SH-SY5Y (cell line): Measurements from ENCODE around the gene IPO4.

Source experiments
- GATA2 ChIP-seq: IDR thresholded peaks from 2 replicates; pipeline ENCODE4 v1.6.1; 2011; ENCODE audit warnings: mild to moderate bottlenecking, low read depth, low read length
- GATA3 ChIP-seq: IDR thresholded peaks from 2 replicates; pipeline ENCODE4 v1.6.1; 2011; ENCODE audit warnings: low read depth, mild to moderate bottlenecking, low read length, moderate library complexity

DNA sequence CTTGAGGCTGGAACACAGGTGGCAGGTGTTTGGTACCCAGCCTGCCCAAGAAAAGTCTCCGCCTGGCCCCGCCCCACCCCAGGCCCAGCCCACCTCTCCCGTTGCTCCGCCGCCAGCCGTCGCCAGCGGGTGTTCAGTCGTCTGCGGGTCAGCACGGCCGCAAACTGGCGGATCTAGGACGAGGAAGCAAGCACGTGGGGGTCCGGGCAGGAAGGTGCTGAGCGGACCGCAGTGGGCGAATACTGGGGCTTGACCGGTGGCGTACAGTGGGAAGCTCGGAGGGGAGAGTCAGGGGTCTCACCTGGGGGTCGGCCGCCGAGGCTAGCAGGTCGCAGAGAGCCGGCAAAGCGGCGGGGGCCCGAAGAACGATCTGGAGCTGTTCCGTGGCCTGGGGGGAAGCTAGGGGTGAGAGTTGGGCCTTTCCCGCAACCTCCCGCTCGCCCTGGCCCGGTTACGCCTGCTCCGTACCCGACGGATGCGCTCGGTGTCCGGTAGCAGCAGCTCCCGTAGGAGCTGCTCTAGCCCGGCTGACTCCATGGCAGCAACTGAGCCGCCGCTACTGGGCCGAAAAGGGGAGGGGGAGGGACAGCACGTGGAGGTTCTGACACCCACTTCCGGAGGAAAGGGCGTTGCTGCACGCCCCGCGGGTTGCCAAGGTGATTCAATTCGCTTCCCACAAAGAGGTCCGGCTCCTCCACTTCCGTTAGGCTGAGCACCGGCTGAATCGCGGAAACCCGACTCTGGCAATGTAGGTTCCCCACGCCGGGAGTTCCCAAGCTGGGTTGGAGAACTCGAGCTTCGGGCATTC, at the start of gene IPO4:
- no peak for TF ChIP-seq GATA3
- 0 out of 2 replicates have a peak, but pooled peaks have one; percentile 18 for TF ChIP-seq GATA2
